Spleen (tissue), 7 donors: ENCODE measurements around the gene CD82.

Experiments used
- CTCF ChIP-seq, 11 experiments: fragments of 200-600 bp in 7 of 11; fragments of 450-650 bp in 4 of 11; sonication (generic) in 4 of 11; IDR thresholded peaks in 8 of 11; conservative IDR thresholded peaks in 3 of 11; 1 replicate in 7 of 11; 2 replicates in 4 of 11; pipeline versions ENCODE4 v1.4.0 to v1.8.0; 2016 to 2021; ENCODE audit warnings: antibody characterized with exemption in 11 of 11, inconsistent platforms in 4 of 11, mild to moderate bottlenecking in 1 of 11
- POLR2A ChIP-seq, 3 donors: fragments of 450-650 bp; IDR thresholded peaks; one replicate each; pipeline ENCODE4 v1.5.1; 2017; ENCODE audit warnings: antibody characterized with exemption in 3 of 3, mild to moderate bottlenecking in 1 of 3
- POLR2AphosphoS5 ChIP-seq, 3 donors: sonication (generic); formaldehyde crosslinking; IDR thresholded peaks; one replicate each; pipeline ENCODE4 v1.5.1; 2017; ENCODE audit warnings: antibody characterized with exemption in 3 of 3
- donor health status: DM: no; HTN: no; CAD: no; lungs with moderate emphysema.
- donor health status: DM: no; HTN: no; CAD: no.
- donor health status: DM: no; HTN: no; CAD: no.

DNA sequence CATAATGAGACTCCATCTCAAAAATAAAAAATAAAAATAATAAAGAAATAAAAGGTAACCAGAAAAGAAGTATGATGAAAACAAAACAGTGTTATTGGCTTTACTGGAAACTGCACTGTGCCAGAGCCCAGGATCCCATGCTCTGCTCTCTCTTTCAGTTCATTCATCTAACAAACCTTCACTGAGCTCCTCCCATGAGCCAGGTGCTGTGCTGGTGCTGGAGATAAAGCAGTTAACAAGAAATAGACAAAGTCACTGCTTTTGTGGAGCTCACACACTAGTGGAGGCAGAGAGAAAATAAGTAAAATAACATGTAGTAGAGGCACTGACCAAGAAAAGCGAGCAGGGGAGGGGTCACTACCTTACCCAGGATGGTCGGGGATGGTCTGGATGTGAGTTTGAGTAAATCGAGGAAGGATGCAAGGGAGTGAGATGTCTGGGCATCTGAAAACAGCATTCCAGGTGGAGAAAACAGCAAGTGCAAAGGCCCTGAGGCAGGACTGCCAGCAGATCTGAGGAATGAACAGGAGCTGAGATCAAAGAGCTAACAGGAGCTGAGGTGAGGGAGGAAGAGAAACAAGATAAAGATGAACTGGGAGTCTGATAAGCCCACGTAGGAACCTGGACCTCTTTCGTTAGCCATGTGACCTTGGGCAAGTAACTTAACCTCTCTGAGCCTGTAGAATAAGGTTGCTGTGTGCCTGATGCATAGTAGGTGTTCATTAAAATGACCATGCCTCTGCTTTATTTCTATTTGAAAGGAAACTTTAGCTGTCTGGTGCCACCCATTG is 31.3 kb upstream of the CD82 start:
- TF ChIP-seq CTCF (IDR thresholded peaks at IDR 0.05 in 8 of 11, conservative IDR thresholded peaks at IDR 0.05 in 3 of 11) = no peak
- no peak for TF ChIP-seq POLR2A (IDR thresholded peaks at IDR 0.05)
- no peak for TF ChIP-seq POLR2AphosphoS5 (IDR thresholded peaks at IDR 0.05)
